Measurements from ENCODE around the gene CDHR4.
"Not testable (repeated sequence)": the region's sequence is repeated elsewhere in the genome, so short reads cannot be mapped to it uniquely, and the experiment has no call there.

Gene CDHR4

DNA sequence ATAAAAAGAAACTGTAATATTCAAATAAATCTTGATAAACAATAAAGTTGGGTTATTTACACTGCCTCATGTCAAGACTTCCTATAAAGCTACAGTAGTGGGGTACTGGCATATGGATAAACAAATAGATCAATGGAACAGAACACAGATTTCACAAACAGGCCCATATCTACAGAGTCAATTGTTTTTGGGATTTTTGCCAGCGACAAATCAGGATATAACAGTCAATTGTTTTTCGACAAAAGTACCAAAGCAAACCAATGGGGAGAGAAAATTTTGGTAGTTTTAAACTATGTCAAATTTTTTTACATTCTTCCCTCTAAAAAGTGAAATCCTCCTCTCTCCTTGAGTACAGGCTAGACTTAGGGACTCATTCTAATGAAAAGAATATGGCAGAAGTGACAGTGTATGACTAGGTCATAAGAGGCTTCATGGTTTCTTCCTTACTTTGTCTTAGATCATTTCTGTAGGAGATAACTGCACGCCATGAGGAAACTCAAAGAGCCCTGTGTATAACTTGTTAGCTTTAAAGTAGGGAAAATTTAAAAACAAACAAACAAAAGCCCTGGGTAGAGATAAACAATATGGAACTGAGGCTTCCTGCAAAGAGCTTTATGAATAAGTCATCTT lies 30.3 kb downstream of the CDHR4 start:
- in situ Hi-C loops (cut with HindIII; ENCODE audit: low pct_unique_long_range_greater_than_20kb, low sequenced_read_pairs) = no loop called here
- no peak for TF ChIP-seq JUND (IDR thresholded peaks at IDR 0.05; ENCODE audit: low read depth)
- DNase-seq (ENCODE audit: low read depth in 1 of 2, low spot score in 1 of 2) = no peak

DNA sequence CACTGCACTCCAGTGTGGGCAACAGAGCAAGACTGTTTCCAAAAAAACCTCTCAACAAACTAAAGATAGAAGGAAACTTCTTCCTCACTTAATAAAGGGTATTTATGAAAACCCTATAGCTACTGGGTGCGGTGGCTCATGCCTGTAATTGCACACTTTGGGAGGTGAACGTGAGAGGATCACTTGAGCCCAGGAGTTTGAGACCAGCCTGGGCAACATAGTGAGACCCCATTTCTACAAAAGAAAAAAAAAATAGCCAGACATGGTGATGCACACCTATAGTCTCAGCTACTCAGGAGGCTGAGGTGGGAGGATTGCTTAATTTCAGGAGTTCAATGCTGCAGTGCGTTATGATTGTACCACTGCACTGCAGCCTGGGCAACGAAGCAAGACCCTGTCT lies 35.7 kb downstream of the CDHR4 start:
- no peak for TF ChIP-seq JUND (IDR thresholded peaks at IDR 0.05; ENCODE audit: low read depth)
- DNase-seq (ENCODE audit: low read depth in 1 of 2, low spot score in 1 of 2) = no peak
- in situ Hi-C loops (cut with HindIII; ENCODE audit: low pct_unique_long_range_greater_than_20kb, low sequenced_read_pairs) = no loop called here

DNA sequence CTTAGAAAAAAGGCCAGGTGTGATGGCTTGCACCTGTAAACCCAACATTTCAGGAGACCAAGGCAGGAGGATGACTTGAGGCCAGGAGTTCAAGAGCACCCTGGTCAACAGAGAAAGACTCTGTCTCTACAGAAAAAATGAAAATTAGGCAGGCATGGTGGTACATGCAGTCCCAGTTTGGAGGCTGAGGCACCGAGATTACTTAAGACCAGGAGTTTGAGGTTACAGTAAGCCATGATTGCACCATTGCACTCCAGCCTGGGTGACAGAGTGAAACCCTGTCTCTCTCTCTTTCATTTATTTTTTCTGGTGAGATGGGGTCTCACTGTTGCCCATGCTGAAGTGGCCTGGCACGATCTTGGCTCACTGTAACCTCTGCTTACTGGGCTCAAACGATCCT lies 38.0 kb downstream of the CDHR4 start:
- TF ChIP-seq JUND (IDR thresholded peaks at IDR 0.05; ENCODE audit: low read depth) = no peak
- DNase-seq (ENCODE audit: low read depth in 1 of 2, low spot score in 1 of 2) = no peak
- in situ Hi-C loops (cut with HindIII; ENCODE audit: low pct_unique_long_range_greater_than_20kb, low sequenced_read_pairs) = no loop called here

DNA sequence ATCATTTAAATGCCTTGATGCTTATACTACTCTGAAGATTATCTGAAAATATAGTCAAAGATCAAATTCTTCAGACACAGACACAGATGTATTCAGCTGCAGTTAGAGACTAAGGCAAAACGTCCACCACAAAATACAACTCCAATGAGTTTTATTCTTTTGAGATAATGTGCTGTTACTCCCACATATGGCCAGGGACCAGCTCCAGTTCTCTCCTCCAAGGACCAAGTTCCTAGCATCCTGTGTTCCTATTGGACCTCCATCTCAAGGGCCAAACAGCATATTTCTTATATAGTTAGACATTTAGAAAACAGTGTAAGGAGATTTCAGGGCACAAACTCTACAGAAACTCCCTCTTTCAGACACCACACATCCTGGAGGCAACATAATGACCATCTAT lies 40.4 kb downstream of the CDHR4 start:
- DNase-seq (ENCODE audit: low read depth in 1 of 2, low spot score in 1 of 2) = no peak
- TF ChIP-seq JUND (IDR thresholded peaks at IDR 0.05; ENCODE audit: low read depth) = no peak
- in situ Hi-C loops (cut with HindIII; ENCODE audit: low pct_unique_long_range_greater_than_20kb, low sequenced_read_pairs) = no loop called here

DNA sequence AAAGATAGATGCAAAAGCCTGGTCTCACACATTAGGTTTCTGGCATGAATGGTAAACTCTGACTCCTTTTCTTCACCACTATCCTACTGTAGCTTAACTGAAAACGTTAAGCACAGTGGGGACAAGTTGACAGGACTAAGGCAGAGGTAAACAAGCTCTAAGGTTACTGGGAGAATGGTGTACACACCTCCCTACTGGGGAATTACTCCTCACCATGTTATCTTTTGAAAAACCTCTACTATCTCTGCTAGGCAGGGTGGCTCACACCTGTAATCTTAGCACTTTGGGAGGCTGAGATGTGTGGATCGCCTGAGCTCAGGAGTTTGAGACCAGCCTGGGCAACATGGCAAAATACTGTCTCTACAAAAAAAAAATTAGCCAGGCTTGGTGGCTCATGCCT lies 42.5 kb downstream of the CDHR4 start:
- no peak for DNase-seq (ENCODE audit: low read depth in 1 of 2, low spot score in 1 of 2)
- in situ Hi-C loops (cut with HindIII; ENCODE audit: low pct_unique_long_range_greater_than_20kb, low sequenced_read_pairs) = no loop called here
- no peak for TF ChIP-seq JUND (IDR thresholded peaks at IDR 0.05; ENCODE audit: low read depth)

DNA sequence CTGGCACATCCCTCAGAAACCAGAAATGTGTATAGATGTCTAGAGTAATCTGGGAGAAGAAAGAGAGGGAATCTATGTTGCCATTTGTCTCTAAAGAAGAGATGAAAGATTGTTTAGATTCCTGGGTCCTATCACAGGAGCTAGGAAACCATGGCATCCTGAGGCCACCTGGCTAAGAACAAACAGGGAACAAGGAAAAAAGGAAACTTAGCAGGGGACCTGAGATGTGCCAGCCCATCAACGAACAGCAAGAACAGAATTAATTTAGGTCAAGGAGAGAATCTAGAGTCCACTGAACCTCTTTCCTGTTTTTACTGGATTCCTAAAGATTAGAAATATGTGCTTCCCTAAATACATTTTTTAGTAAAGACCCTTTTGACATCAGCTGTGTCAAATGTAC lies 43.6 kb downstream of the CDHR4 start:
- in situ Hi-C loops (cut with HindIII; ENCODE audit: low pct_unique_long_range_greater_than_20kb, low sequenced_read_pairs) = no loop called here
- DNase-seq (ENCODE audit: low read depth in 1 of 2, low spot score in 1 of 2) = no peak
- no peak for TF ChIP-seq JUND (IDR thresholded peaks at IDR 0.05; ENCODE audit: low read depth)

DNA sequence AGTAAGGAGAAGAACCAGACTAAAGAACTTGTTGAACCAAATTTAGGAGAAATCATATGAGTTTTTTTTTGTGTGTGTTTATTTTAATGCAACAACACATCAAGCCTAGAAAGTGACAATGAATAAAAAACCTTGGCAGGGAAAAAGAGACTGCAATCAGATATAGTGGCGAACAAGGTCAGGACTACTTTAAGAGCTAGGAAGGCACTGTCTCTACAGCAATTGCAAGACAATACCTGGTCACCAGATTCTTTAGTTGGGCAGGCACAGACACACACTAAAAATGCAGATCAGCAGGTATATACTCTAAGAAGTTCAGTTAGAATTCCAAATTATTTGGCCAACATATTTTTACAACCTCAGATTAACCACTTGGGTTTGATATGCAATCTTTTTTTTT lies 45.1 kb downstream of the CDHR4 start:
- DNase-seq (ENCODE audit: low read depth in 1 of 2, low spot score in 1 of 2) = no peak
- no peak for TF ChIP-seq JUND (IDR thresholded peaks at IDR 0.05; ENCODE audit: low read depth)
- in situ Hi-C loops (cut with HindIII; ENCODE audit: low pct_unique_long_range_greater_than_20kb, low sequenced_read_pairs) = no loop called here

DNA sequence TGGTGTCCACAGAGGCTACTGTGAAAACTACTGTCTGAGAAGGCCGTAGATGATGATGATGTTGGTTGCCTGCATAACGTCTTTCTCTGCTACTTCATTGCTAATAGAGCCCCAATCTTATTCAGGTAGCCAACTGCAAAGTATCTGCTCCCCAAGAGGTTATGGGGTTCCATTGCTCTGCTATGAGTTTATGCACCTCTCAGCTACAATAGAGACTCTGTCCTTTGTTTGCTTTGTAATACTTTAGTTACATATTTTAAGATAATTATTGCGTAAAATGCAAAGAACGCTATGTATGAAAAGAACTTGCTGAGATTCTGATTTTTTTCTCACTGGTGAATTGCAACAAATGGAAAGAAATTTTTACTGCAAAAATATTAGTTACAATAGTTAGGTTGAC lies 48.2 kb downstream of the CDHR4 start:
- no peak for DNase-seq (ENCODE audit: low read depth in 1 of 2, low spot score in 1 of 2)
- in situ Hi-C loops (cut with HindIII; ENCODE audit: low pct_unique_long_range_greater_than_20kb, low sequenced_read_pairs) = no loop called here
- no peak for TF ChIP-seq JUND (IDR thresholded peaks at IDR 0.05; ENCODE audit: low read depth)

DNA sequence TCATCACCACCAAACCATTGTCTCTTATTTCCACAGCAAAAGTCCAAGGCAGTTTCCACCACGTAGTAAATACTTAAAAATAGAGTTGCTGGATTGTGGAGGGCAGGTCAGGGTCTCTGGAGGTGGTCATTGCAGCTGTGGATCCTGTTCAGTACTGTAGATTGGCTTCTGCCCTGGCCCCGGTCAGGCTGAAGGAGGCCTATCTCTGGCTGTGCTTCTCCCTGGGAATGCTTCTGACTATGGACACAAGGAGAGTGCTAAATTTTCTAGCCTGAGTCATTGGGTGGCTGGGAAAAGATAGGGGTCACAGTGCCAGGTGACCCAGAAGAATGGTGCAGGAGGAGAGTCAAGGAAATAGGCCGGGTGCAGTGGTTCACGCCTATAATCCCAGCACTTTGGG lies 49.6 kb downstream of the CDHR4 start:
- no peak for TF ChIP-seq JUND (IDR thresholded peaks at IDR 0.05; ENCODE audit: low read depth)
- no peak for DNase-seq (ENCODE audit: low read depth in 1 of 2, low spot score in 1 of 2)
- in situ Hi-C loops (cut with HindIII; ENCODE audit: low pct_unique_long_range_greater_than_20kb, low sequenced_read_pairs) = no loop called here

DNA sequence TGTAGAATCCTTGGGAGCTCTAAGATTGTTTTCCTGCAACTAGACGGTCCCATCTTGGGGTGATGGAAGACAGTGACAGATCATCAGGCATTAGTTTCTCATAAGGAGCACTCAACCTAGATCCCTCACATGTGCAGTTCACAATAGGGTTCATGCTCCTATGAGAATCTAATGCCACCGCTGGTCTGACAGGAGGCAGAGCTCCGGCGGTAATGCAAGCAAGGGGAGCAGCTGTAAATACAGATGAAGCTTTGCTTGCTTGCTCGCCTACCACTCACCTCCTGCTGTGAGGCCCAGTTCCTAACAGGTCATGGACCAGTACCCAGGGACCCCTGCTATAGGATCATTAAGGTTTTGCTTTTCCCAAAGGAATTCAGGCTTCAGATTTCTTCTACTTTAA lies 50.8 kb downstream of the CDHR4 start:
- DNase-seq (ENCODE audit: low read depth in 1 of 2, low spot score in 1 of 2); in situ Hi-C loops (cut with HindIII; ENCODE audit: low pct_unique_long_range_greater_than_20kb, low sequenced_read_pairs): not testable (repeated sequence)

DNA sequence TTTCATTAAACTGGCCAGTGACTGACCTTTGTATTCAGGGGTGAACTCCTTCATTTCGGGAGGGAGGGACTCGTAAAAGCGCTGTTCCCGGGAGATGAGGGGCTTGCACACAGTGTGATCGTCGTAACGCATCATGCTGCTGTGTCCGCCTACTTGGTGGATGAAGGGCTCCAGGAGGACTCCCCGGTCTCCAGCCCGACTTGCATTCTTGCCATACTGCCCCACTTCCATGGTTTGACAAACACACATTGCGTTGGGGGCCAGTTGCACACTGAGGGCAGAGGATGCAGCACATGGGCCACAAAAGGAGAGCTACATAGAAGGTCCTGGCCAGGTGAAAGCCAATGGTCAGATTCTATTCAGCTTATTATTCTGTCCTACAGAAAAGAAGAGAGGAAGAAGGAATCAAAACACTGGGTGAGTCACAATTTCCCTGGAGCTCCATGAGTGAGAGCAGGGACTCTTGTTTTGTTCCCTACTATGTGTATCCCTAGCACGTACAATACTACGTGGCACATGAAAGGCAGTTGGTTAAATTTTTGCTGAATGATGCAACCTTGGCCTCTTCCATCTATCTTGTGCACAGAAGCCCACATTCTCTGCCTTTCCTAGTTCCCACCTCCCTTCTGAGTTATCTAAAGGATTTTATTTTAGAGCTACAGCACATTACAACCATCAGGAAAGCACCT lies 51.7 kb downstream of the CDHR4 start:
- in situ Hi-C loops (cut with HindIII; ENCODE audit: low pct_unique_long_range_greater_than_20kb, low sequenced_read_pairs) = no loop called here
- no peak for TF ChIP-seq JUND (IDR thresholded peaks at IDR 0.05; ENCODE audit: low read depth)
- DNase-seq (ENCODE audit: low read depth in 1 of 2, low spot score in 1 of 2) = no peak

DNA sequence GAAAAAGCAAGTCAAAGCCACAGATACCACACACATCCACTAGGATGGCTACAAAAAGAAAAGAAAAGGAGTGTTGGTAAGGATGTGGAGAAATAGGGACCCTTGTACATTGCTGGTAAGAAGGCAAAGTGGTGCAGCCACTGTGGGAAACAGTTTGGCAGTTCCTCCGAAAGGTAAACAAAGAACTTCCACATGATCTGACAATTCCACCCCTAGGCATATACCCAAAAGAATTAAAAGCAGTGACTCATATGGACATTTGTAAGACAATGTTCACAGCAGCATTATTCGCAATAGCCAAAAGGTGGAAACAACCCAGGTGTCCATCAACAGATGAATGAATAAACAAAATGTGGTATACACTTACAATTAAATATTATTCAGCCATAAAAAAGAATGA lies 53.7 kb downstream of the CDHR4 start:
- TF ChIP-seq JUND (IDR thresholded peaks at IDR 0.05; ENCODE audit: low read depth) = no peak
- peak in 1 of 2 experiments; percentile 76 for DNase-seq (ENCODE audit: low read depth in 1 of 2, low spot score in 1 of 2)
- in situ Hi-C loops (cut with HindIII; ENCODE audit: low pct_unique_long_range_greater_than_20kb, low sequenced_read_pairs) = no loop called here
